ENCODE measurements around the gene ANKRD61.
"Not testable (repeated sequence)": the region's sequence is repeated elsewhere in the genome, so short reads cannot be mapped to it uniquely, and the experiment has no call there.

ANKRD61 gene

DNA sequence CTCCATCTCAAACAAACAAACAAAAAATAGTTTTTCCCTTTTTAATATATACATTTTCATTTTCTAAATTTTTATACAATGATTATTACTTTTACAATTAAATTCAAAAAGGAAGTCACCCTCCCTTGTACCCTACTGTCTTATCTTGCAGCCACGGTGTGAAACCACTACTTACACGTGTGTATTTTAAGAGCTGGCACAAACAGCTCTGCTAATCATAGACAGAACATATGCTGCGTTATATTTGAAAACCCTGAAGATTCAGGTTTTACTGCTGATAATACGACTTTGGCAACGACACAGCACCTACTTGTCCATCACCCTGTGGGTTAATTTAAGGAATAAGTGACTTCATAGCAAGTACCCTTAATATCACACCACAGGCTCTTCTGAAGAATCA lies 991 bp downstream of the ANKRD61 start:
- no peak for DNase-seq

DNA sequence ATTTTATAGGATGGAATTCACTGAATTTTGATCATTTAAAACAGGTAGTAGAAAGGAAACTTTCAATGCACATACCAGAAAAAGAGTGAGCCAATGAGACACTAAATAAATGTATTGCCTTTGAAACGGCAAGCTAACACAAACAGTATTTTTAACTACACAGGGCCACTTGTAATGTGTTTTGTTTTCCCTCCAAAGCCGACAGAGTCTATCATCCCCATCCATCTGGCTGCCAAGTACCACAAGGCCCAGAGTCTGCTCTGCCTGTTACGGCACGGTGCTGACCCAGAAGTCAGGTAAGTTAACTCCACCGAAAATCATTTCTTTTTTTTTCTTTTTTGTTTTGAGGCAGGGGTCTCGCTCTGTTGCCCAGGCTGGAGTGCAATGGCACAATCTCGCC lies 1.5 kb downstream of the ANKRD61 start:
- DNase-seq: no peak

- no peak for DNase-seq
These were observed 4.0 kb downstream of the ANKRD61 start for GRCh38 chr7:6035165-6035564.

GRCh38 chr7:6035686-6036085 lies 4.5 kb downstream of the ANKRD61 start:
- DNase-seq: no peak

DNA sequence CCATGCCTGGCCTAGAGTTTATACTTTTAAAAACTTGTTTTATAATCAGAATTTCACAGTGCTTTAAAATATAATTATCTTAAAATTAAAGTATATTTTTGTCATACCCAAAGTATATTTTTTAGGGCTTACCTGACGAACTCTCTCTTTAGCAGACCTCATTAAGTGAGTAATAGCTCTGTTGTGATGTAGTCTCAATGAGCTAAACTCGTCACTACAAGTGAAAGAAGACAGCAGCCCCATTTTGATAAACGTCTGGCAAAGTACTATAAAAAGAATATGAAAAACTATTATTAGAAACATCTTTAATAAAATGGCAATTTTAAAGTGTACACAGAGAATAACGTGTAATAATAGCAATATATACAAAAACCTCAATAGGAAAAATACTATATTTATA lies 18.6 kb downstream of the ANKRD61 start:
- DNase-seq: no peak

DNA sequence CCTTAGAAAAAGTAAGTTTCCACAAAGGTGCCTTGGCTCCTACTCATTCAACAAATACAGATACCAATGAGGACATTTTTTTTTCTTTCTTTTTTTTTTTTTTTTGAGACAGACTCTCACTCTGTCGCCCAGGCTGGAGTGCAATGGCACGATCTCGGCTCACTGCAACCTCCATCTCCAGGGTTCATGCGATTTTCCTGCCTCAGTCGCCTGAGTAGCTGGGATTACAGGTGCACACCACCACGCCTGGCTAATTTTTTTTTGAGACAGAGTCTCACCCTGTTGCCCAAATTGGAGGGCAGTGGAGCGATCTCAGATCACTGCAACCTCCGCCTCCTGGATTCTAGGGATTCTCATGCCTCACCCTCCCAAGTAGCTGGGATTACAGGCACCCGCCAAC lies 20.0 kb downstream of the ANKRD61 start:
- DNase-seq: not testable (repeated sequence)

GRCh38 chr7:6056616-6057015 lies 25.4 kb downstream of the ANKRD61 start:
- no peak for DNase-seq

- no peak for DNase-seq
These were observed 26.3 kb downstream of the ANKRD61 start for GRCh38 chr7:6057316-6058129.

- DNase-seq: not testable (repeated sequence)
These were observed 28.8 kb downstream of the ANKRD61 start for GRCh38 chr7:6059941-6060340.

GRCh38 chr7:6071406-6071805 lies 40.2 kb downstream of the ANKRD61 start:
- no peak for DNase-seq

- DNase-seq: no peak
These were observed 43.6 kb downstream of the ANKRD61 start for GRCh38 chr7:6074612-6075380.

DNA sequence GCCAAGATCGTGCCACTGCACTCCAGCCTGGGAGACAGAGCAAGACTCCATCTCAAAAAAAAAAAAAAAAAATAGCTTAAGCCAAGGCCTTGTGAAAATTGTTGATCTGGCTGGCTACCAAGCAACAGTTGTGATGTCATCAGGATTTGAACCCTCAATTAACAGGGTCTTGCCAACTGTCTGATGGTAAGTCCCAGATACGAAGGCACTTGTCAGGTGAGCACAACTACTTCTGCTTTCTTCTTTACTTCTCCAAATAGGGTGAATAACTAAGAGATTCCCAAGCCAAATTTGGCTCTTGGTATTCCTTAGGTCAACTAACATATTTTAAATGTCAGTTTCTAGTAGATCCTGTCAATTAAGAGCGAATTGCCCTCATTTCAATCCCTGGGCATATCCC lies 47.4 kb downstream of the ANKRD61 start:
- DNase-seq: no peak

- DNase-seq: not testable (repeated sequence)
These were observed 51.9 kb downstream of the ANKRD61 start for GRCh38 chr7:6083047-6083446.
